ENCODE data around the gene SEMA7A.

- TF ChIP-seq, protein P1, sequence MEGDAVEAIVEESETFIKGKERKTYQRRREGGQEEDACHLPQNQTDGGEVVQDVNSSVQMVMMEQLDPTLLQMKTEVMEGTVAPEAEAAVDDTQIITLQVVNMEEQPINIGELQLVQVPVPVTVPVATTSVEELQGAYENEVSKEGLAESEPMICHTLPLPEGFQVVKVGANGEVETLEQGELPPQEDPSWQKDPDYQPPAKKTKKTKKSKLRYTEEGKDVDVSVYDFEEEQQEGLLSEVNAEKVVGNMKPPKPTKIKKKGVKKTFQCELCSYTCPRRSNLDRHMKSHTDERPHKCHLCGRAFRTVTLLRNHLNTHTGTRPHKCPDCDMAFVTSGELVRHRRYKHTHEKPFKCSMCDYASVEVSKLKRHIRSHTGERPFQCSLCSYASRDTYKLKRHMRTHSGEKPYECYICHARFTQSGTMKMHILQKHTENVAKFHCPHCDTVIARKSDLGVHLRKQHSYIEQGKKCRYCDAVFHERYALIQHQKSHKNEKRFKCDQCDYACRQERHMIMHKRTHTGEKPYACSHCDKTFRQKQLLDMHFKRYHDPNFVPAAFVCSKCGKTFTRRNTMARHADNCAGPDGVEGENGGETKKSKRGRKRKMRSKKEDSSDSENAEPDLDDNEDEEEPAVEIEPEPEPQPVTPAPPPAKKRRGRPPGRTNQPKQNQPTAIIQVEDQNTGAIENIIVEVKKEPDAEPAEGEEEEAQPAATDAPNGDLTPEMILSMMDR (IDR thresholded peaks at IDR 0.05) = no peak
- no peak for TF ChIP-seq POLR2A (IDR thresholded peaks at IDR 0.05)
Observed at GRCh38 chr15:74428442-74428787, 5.3 kb downstream of the SEMA7A start.
